Middle frontal gyrus (tissue), 1 donor: ENCODE data around the gene SYT15.
A peak's percentile ranks its signal among the peaks of the same experiment; 100 is the strongest.
"Not testable (repeated sequence)": the region's sequence is repeated elsewhere in the genome, so short reads cannot be mapped to it uniquely, and the experiment has no call there.

Experiments used
- DNase-seq: peaks from one replicate; pipeline ENCODE4 v3.0.0-alpha.2; 2015; ENCODE audit warnings: low spot score; ENCODE audit errors: extremely low spot score

SYT15 gene

GRCh38 chr10:46556515-46557318 lies 22.2 kb upstream of the SYT15 start, which contains the start of gene GPRIN2:
GPRIN2 (minus strand) TSS chr10:46556658; CDS start chr10:46550736, 5,922 bp downstream.
- DNase-seq, result no peak

DNA sequence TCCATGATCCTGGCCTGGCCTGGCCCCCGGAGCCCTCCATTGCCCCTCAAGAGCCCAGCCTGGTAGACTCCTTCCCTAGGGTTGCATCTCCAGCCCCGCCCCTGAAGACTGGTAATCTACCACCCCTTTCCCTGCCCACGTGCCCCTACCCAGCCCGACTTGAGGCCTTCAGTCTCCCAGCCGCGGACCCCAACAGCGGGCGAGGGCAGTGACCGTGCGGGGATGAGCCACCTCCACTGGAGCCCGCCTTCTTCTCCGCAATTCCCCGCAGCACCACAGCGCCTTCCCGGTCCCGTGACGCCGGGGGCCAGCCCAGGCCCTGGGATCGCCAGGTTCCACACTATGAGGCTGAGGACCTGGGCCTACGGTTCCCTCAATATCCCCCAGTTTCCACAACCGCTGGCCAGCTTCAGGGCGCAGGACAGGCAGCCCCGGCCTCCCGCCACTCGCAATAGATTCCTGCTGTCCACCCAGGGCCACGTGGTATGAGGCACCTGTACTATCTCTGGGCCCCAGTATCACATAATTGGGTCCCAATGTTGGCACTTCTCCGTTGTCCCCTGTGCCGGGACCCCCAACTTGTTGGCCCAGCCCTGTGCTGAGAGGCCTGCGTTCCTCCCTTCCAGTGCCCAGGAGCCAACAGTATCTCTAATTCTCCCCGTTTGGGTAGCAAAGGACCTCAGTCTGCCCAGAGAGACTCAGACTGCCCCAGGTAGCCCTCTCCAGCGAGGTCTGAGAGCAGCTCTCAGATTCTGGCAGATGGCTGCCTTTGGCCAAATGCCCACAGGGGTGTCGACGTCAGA lies 21.4 kb upstream of the SYT15 start:
- peak; percentile 0 for DNase-seq

DNA sequence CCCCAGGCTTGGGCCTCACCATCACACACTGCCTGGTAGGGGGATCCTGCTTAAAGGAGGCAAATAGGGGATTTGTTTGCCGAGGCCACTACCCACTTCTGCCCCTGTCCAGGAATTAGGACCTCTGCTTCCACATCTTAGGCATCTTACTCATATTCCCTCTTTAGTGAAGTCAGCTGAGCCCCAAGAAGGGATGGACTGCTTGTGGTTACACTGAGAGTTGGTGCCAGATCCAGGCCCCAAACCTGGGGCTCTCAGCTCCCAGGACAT lies 20.9 kb upstream of the SYT15 start:
- no peak for DNase-seq

- peak; percentile 1 for DNase-seq
Measured at GRCh38 chr10:46558392-46559185, 20.3 kb upstream of the SYT15 start.

DNA sequence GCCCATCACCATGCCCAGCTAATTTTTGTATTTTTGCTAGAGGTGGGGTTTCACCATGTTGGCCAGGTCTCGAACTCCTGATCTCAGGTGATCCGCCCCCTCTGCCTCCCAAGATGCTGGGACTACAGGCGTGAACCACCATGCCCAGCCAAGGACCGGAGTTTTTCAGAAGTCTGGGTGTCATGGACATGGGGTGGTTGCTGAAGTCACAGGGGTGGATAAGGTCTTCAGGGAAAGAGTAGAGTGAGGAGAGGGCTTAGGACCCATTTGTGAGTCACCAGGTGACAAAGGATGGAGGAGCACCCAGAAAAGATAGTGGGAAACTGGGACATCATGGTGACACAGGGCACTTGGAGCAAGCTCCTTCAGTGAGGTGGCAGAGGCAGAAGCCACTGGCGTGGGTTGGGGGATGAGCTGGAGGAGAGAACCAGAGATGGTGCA lies 19.7 kb upstream of the SYT15 start:
- peak; percentile 1 for DNase-seq

GRCh38 chr10:46560381-46560780 lies 18.5 kb upstream of the SYT15 start:
- DNase-seq, result peak; percentile 1

DNA sequence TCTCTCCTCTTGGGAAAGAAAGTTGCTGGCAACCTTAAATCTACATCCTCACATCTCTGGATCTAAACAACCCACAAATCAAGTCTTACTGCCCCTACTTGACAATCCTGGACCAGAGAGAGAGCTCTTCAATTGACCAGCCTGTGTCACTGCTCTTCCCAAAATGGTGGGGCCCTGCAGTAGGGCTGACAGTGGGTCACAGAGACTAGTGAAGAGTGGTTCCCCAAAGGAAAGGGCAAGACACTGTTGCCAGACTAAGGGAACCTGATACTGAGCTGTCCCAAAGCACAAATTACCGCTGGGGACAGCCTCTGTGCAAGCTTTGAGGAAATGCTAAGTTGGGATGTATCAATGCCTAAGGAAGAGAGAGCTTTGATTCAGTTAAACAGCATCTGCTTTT lies 18.0 kb upstream of the SYT15 start:
- DNase-seq, result peak; percentile 1

DNA sequence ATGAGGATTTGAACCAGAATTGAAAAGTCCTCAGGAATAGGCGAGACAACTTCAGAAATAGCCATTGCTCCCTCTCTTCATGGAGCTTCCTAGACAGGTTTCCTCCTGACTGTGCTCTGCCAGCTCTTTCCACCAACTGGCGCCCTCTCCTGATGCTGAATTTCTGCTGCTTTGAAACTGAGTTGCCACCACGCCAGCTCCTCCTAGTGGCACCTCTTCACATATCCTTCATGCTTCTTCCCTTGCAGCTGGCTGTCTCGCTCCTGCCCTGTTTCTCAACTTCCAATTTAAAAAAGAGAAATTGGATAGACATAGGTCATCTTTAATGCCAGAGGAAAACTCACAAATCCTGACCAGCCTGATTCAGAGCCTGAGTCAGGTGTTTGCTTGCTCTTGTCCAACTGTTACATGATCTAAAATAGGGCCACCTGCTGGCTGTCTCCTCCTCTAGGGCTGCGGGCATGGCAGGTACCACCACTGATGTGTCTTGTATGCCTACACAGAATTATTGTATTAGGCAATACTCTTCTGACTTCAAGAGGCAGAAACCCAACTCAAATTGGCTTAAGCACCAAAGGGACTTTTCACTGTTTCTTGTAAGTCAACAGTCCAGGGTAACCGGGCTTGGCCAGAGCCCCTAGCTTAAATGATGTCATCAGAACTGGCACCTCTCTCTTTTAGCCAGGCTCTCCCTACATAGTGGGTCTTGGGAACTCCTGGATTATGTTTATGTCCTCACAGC lies 13.2 kb upstream of the SYT15 start:
- peak; percentile 9 for DNase-seq

DNA sequence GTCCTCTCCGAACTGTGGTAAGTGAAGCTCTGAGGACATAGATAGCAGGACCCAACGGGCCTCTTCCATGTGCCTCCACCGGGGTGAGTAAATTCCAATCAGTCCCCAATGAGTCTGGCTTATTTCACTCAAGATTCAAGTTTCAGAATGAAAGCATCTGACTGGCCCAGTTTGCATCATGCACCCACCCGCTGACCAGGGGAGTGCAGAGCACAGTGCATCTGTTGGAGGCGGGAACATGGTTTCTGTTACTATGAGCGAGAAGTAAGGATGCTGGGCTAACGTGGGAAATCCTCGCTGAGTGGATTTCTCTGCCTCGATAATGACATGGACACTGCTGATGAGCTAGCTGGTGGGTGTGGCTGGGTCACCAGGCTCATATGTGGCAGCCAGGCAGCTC lies 11.8 kb upstream of the SYT15 start:
- not testable (repeated sequence) for DNase-seq

DNA sequence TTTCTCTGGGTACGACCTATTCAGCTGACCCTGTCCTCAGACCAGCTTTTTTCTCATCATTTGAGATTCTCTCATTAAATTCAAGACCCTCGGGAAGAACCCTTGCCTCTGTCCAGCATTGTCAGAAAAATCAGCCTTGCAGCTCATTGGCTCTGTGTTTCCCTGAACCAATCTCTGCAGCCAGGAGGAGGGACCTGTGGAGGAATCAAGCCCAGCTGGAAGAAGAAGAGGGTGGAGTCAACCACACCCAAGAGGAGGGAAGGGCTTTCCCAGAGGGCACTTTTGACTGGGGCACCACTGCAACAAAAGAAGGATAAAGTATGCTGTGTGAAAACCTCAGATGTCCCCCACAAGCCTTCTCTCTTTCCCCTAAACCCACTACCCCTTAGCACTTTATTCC lies 8.3 kb upstream of the SYT15 start:
- not testable (repeated sequence) for DNase-seq

- not testable (repeated sequence) for DNase-seq
Measured at GRCh38 chr10:46572765-46573164, 6.2 kb upstream of the SYT15 start.

- not testable (repeated sequence) for DNase-seq
Measured at GRCh38 chr10:46573314-46573713, 5.6 kb upstream of the SYT15 start.

GRCh38 chr10:46573884-46574283 lies 5.0 kb upstream of the SYT15 start:
- DNase-seq, result not testable (repeated sequence)

DNA sequence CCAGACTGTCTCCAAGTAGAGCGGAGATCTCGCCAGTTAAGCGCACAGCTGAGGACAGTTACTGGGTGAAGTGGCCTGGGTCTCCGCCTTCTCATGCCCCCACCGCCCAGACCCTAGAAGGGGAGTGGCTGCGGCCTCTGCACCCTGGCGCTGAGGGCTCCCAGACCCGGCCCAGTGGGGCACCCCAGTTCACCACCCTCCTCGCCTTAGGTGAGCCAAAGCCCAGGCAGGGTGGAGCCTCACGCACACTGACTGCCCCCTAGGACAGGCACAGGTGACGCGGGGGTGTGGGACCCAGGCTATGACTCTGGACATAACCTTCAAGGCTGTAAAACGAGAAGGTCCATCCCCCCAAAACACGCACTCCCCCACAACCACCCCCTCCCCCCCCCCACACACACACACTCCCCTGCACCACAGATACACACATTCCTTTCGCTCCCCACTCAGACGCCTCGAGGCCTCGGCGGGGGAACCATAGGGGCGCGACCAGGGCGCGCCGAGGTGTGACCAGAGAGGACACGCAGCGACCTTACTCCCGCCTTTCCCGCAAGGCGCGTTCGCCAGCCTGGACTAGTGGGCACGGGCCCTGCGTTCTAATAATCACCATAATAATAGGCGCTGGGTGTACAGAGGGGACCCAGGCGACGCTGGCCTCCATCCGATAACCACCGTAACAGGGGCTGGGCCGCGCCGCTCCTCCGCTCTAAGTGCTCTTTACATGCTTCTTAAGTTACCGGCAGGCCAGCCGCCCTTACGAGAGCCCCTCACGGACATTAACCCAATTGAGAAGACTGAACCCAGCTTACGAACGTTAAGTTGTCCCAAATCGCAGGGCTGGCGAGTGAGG lies 1.1 kb upstream of the SYT15 start:
- not testable (repeated sequence) for DNase-seq

DNA sequence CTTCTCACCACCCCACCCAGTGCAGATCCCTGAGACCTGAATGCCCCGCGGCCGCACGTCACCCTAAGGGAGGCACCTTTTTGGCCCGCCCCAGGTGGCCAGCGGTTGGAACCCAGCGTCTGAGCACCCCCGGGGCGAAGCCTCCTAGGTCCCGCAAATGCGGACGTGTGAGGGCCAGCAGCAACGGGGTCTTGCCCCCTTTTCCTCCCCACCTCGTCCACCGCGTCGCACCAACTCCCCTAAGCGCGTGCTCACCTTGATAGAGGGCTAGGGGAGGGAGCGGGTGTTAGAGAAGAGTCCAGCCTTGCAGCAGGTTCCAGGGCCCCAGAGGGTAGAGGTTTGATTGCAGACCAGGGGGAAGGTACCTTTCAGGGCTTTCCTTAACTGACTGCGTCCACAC lies 450 bp downstream of the SYT15 start:
- not testable (repeated sequence) for DNase-seq

GRCh38 chr10:46581997-46582396 lies 3.1 kb downstream of the SYT15 start:
- DNase-seq, result not testable (repeated sequence)

- not testable (repeated sequence) for DNase-seq
Measured at GRCh38 chr10:46582568-46582967, 3.6 kb downstream of the SYT15 start.

- not testable (repeated sequence) for DNase-seq
Measured at GRCh38 chr10:46584196-46584595, 5.3 kb downstream of the SYT15 start.

GRCh38 chr10:46585246-46585645 lies 6.3 kb downstream of the SYT15 start:
- DNase-seq, result not testable (repeated sequence)

DNA sequence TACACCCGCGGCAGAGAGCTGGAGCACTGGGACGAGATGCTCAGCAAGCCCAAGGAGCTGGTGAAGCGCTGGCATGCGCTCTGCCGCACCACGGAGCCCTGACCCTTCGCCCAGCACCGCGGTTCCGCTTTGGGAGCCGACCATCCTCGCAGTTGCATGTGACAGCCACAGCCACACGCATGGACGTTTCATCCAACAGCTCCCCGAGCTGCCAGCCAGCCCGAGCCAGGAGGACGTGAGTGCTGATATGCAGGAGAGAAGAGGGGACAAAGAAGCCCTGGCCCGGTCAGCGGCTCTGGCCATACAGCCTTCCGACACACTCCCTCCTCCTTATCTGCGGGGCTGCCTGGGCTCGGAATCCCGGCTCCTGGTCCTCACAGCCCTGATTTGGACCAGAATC lies 8.6 kb downstream of the SYT15 start:
- not testable (repeated sequence) for DNase-seq
